ENCODE data around the gene NEDD1.

Gene NEDD1

DNA sequence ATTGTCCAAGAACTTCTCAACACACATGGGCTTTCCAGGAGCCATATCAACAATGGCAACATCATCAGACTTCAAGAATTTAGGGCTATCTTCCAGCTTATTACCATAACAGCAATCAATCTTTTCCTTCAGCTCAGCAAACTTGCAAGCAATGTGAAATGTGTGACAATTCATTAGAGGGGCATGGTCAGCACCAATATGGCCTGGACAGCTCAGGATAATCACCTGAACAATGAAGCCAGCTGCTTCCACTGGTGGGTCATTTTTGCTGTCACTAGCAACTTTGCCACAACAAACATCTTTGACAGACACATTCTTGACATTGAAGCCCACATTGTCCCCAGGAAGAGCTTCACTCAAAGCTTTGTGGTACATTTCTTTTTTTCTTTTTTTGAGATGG is 5.9 kb upstream of the NEDD1 start:
- no peak for DNase-seq (ENCODE audit: low read depth)

DNA sequence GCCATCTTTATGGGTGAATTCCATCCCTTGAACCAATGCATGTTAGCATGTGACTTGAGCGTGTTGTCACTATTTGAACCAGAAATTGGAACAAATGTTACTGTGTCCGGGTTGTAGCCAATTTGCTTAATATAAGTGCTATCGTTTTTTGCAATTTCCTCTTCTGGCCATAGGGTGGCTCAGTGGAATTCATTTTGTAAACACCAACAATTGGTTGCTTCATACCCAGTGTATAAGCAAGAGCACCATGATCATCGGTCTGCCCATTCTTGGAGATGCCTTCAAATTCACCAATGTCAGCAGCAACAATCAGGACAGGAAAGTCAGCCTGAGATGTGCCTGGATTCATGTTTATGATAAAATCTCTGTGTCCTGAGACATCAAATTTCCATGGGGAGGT is 5.0 kb upstream of the NEDD1 start:
- DNase-seq (ENCODE audit: low read depth), result no peak

DNA sequence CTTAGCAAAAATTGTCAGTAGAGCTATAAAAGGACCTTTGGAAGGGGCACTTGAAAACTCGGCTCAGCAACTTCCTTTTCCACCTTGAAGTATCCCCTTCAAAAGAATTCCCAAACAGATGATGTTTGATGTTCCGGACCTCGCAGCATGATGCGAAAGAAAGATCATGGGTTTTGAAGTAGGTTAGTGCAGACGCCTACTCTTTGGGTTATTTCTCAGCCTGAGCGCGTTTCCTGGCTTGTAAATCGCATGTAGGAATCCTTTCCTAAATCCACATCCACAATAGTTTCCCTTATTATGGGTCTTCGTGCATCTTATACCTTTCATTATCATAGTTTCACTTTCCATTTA is 584 bp upstream of the NEDD1 start:
- DNase-seq (ENCODE audit: low read depth), result no peak

DNA sequence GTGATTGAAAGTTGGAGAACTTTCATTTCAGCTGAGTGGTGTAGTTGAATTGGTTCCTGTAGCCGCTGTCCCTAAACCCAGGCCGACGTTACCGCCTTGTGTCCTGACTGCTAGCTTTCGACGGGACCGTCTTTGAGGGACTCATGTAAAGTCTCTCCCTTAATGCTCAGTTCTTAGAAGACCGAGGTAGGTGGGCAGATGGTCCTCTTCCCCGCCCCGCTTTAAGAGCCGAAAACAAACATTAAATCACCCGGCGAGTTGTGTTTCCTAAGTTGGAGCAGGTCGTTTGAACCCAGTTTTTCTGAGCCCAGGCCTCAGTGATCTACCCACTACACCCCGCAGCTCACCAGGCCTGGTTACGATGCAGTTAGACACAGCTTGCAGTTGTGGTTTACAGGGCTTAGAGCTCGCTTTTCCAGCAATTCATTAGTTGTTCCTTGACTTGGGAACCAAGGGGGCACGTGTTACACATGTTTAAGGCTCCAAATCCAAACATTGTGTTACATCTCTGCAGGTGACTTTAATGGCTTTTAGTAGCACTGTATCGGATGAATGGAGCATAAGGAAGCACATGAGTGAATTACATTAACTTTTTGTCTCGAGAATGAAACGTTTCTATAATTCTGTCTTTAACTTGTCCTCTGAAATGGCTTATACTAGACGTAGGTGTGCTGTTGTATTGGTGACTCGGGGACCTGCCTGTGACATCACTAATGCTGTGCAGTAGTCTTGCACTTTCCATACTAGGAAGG is 790 bp downstream of the NEDD1 start:
- DNase-seq (ENCODE audit: low read depth), result peak; percentile 5

DNA sequence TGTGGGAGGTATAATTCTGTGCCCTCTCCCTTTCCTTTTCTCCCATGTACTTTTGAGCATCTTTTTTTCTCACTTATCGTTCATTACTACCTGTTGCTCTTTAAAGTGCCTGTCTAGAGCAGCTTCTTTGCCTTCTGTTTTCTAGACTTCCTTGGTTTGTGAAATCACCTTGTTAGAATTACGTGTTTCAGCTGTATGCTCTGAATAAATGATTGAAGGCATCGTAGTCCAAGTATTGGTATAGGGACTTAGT is 1.3 kb downstream of the NEDD1 start:
- DNase-seq (ENCODE audit: low read depth), result no peak

DNA sequence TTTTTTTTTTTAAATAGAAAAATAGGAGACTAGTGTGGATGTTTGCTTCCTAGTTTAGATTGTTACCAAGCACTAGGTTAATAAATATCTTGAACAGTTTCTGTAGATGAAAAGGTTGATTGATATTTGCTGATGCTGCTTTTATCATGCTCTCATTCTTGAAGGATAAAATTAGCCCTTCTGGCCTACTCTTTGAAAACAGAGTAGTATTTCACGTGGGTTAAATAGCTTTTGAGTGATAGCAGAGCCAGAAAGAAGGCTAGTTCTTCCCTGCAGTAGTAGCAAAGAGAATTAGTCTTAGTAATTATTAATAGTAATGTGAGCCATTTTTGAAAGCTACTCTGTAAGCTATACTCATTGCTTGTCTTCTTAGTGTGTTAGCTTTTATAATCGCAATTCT is 5.2 kb downstream of the NEDD1 start:
- DNase-seq (ENCODE audit: low read depth), result no peak

DNA sequence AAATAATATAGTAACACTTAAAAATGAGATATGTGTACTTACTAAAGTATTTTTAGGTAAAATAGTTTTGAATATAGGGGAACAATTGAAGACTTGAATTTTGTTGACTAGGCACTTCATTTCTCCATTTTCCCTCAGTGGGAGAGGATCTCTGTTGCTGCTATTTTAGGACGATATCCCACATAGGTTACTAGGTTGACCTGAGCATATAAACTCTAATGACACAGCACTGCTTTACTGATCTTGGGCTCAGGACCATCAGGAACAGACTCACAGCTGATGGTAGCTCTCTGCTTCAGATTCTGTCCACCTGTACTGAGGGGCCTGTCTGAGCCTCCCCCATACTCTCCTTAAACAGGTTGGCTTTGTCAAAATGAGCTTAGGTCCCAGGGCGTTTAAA is 5.9 kb downstream of the NEDD1 start:
- no peak for DNase-seq (ENCODE audit: low read depth)

DNA sequence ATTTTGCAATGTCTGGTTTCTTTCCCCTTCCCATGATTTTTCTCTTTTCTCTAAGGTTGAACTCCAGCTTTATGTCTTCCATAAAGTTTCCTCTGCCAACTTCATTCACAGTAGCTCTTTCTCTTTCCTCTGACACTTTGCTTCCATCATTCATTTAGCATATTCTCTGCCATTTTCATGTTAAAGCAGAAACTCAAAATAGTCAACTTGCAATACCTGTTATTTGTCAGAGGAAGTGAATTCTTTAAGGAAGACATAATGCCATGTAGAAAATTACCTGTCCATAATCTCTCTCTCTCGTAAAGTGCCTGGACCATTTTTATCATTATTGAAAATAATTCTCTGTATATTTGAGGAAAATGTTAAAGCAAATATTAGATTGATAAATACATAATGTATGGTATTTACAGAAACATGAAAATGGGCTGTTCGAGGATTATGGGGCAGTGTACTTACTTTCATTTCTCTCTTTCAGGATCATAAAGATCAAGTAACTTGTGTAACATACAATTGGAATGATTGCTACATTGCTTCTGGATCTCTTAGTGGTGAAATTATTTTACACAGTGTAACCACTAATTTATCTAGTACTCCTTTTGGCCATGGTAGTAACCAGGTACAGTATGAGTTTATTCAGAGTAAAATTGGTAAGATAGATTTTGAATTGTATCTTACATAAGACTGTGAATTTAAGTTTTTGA is 12.6 kb downstream of the NEDD1 start:
- DNase-seq (ENCODE audit: low read depth), result no peak

DNA sequence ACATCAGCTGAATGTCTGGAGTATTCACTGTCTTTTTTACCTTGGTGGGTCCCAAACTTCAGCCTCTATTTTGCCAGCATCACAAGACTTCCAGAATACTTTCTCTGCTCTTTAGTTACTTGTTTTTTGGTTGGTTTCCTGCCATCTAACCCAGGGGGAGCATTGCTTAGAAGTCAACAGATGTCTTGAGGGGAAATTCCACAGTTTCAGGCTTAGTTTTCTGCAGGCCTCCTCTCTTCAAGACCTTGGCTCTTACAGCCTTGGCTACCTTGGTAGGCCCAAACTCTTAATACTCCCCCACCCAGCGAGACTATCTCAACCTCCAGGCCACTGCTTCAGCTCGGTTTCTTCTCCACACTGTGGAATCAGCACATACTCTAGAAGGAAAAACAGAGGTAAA is 41.7 kb downstream of the NEDD1 start:
- DNase-seq (ENCODE audit: low read depth), result no peak

DNA sequence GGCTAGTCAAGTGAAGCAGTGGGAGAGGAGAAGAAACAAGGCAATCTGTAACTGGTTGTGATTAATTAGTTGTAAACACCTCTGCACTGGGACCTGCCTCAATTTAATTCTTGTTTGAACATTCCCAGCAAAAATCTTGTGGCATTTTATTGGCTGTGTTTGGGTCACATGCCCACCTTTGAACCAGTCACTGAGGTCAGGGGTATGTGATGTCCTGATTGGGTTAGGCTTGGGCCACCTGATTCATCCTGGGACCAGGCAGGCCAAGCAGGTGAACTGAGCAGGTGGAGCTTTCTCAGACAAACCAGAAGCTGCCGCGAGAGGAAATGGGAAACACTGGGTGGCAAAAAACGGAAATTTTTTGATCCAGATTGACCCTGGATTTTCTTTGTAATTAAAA is 72.5 kb downstream of the NEDD1 start:
- no peak for DNase-seq (ENCODE audit: low read depth)

DNA sequence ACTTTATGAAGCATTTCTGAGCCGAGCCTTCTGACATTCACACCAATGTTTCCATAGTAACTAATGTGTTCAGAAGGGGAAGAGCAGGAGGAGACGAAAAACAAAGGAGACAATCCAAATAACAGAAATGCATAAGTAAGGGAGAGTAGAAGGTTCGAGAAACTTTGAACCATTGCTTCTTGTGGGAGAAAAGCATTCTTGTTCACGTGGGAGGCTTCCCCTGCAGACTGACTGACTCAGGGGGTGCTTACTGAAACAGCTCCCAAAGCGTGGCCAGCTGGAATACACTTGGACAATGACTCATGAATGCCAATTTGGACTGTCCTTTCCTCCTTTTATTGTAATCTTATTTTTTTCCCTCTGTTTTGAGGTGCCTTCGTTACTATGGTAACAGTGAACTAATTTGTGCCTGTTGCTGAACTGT is 73.9 kb downstream of the NEDD1 start:
- no peak for DNase-seq (ENCODE audit: low read depth)

DNA sequence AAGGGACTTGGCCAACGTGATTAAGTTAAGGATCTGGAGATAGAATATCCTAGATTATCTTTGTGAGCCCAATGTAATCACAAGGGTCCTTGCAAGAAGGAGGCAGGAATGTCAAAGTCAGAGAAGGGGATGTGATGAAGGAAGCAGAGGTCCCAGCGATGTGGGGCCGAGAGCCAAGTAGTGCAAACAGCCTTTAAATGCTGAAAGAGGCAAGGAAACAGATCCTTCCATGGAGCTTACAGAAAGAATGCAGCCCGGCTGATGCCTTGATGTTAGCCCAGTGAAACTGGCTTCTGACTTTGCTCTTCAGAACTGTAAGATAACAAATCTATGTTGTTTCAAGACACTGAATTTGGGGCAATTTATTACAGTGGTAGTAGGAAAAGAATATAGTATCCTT is 74.9 kb downstream of the NEDD1 start:
- no peak for DNase-seq (ENCODE audit: low read depth)

DNA sequence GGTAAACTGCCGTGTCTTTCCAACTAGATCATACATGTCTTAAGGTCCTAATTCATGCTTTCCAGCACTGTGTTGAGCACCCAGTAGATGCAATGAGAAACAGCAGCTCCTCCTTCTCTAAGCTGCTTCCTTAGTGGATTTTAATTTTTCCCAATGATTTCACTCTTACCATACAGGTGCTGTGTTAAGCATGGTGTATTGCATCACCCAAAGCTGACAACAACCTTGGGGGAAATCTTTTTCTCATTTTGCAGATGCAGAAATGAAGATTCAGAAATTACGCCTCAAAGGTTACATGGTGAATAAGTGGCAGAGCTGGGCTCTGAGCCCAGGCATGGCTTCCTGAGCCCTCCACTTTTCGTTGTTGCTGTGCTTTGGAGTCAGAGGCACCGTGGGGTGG is 75.6 kb downstream of the NEDD1 start:
- DNase-seq (ENCODE audit: low read depth), result no peak

DNA sequence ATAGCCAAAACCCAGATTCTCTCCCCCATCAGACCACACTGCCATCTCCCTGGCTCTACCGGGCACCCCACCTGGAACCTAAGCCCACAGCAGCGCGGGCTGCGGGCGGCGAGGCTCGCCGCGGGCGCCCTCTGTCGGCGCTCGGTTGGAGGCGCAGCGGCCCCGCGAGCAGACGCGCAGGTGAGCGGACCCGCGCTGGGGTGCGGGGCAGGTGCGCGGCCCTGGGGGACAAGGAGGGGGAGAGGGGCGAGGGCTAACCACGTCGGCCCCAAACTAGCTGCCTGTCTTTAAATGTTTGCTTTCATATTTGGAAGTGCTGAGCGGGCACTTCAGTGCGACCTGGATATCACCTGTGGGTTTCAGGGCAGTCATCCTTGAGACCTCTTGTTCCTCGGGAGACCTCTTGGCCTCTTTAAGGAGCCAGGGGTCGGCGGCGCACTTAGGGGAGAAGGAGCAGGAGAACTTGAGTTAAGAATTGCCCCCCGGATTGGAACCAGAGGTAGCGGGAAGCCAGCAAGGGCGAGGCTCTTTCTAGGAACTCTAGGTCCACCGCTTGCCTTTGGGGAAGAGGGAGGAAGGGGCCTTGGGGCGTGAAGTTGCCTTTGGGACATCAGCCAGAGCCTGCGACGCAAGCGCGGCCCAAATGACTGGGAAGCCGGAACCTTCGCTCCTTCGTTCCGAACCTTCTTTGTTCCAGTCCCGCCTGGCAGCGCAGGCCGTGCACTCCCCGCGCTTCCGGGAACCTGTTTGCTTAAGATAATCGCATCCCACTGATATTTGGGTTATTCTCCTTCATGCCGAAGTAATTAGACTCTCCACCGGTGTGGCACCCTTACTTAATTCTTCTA is 78.7 kb downstream of the NEDD1 start:
- peak; percentile 11 for DNase-seq (ENCODE audit: low read depth)

DNA sequence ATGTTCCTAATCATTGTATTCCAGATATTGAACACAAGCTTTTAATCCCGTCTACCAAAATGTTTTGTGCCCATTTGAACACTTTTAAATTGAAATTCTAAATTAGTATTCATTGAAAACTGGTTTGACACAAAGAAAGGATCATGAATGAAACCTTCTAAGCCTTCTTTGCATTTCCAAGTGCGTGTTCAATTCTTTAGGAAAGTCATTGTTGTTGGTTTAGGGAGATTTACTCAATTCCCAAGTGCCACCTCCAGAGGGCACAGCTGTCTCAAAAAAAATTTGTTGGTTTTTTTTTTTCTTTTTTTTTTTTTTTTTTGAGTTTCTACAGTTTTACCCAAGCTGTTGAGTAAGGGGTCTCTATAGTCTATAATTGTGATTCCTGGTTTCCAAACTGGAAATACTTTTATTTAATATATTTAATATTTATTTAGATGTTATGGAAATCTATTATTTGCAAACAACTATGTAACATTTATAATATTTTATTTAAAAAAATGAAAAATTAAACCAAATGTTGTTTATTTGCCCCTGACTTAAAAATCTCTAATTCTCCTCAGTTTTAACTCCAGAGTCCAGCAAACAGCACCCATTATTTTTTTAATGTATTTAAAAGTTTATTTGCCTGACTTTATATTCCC is 79.9 kb downstream of the NEDD1 start:
- no peak for DNase-seq (ENCODE audit: low read depth)

DNA sequence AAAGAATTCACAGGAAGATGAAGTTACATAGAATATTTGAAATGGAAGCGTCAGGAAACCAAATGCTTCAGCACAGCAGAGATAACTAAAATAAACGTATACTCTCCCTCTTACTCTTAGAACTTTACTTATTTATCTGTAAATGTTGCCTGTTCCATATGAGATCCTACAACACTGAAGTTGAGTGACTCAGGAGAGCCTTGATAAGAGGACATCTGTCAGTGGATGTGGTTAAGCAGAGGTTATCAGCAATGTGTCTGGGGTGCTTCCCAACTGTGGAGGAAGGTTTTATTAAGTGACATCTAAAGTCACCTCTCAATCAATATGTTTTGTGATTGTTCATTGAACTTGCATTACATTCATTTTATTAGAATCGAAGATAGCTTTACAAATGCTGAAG is 81.9 kb downstream of the NEDD1 start:
- no peak for DNase-seq (ENCODE audit: low read depth)

DNA sequence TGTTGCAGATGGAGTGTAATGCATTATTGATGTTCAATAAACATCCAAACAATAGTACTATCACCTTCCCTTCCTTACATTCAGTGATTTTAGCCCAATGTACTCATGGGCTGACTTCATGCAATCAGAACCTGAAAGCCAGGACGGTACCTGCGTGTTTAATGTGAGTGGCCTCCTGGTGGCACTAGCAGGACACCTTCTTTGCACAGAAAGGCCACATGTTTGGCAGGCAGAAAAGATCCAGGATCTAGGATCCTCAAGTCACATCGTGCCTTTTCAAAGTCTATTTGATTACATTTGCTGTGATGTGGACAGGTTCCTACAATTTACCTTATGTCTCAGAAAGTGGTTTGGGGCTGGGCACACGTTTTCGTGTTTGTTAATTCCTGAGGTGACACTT is 82.9 kb downstream of the NEDD1 start:
- no peak for DNase-seq (ENCODE audit: low read depth)

DNA sequence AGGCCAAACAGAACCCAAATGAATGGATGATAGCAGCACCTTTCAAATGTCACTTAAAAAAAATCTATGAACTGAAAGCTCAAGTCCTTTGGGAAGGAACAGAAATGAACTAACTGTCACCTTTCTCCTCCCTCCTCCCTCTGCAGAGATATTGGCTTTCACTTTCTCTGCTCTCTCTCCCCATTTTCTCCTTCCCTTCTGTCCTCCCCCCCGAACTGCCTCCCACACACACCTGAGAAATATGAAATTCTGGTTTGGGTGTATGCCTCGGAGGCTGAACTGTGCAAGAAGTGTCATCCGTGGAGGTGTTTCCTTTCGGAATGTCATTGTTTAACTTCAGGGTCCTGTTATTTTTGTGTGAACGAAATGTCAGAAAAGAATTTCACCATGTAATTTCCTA is 87.8 kb downstream of the NEDD1 start:
- DNase-seq (ENCODE audit: low read depth), result no peak

DNA sequence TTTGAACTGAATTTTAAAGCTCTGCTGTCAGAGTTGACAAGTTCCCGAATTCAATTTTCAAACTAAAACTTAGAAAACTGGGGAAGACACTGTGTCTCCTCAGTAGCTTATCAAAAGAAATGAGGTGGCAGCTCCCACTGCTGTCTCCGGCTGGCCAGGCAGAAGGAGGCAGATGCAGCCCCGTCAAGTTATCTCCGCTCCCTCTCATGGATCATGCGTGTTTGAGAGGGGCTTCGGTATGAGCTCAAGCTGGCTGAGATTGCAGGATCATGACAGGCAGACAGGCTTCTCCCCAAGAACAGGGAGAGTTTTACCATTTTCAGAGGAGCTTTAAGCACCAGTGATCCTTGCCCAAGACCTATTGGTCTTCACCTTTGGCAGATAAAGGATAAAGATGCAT is 88.8 kb downstream of the NEDD1 start:
- no peak for DNase-seq (ENCODE audit: low read depth)

DNA sequence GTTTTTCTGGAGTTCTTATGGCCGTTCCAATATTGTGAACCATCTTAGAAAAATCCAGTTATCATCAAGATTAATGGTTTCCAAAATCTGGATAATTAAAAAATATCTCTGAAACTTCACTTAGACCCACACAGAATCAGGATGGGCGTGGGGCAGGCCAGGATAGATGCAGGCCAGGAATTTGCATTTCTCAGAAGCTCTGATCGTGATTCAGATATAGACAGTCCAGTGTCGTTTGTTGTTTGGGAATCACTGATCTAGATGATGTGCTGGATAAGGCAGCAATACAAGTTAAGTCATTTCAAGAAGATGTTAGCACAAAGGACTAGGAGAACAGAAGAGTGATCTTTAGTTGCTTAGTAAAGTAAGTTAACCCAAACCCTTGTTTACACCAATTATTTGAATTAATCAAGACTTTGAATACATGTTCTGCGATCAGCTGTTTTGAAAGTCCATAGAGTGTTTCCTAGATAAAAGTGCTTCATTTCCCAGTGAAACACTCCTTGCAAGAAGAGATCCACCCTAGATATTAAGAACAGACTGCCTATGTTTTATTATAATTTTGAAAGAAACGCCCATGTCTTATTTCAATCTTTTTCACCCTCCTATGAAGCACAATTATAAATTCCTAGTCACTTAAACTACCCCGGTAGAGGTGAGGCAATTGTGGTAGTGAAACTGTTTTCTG is 90.9 kb downstream of the NEDD1 start:
- no peak for DNase-seq (ENCODE audit: low read depth)

DNA sequence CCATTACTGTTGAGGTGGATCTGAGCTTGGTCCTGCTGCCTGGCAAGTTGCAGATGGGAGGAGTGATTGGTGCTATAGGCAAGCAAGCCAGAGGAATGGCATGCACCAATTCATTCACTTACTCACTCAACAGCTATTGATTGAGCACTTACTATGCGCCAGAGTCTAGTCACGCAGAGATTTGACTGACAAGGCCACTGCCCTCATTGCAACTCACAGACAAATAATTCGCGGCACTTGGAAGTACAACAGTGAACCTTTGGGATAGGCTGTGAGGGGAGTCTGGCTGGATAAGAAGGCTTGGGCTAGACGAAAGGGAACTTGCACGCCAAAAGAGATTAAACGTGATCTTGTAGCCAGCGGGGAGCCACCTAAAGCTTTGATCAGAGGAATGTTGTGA is 96.2 kb downstream of the NEDD1 start:
- DNase-seq (ENCODE audit: low read depth), result no peak
